GM21390 (cell line): Measurements from ENCODE around the gene OR8H3.
"Not testable (repeated sequence)": the region's sequence is repeated elsewhere in the genome, so short reads cannot be mapped to it uniquely, and the experiment has no call there.

Experiments used
- ATAC-seq: cut with Tn5 transposase; IDR thresholded peaks from one replicate; pipeline ENCODE4 v1.9.1; 2021; ENCODE audit not compliant: unreplicated experiment

Gene OR8H3

GRCh38 chr11:56122073-56122472 is at the start of gene OR8H3:
TSS of gene OR8H3 (plus strand) at chr11:56122373. CDS start at chr11:56122373, 0 bp downstream.
- no peak for ATAC-seq

GRCh38 chr11:56089697-56090096 is 32.5 kb upstream of the OR8H3 start:
- no peak for ATAC-seq

- ATAC-seq: no peak
Observed at GRCh38 chr11:56093008-56093407, 29.2 kb upstream of the OR8H3 start, which contains the start of gene OR8I2. TSS of gene OR8I2 (plus strand) at chr11:56093308. CDS start at chr11:56093308, 0 bp downstream.

GRCh38 chr11:56103210-56103737 is 18.9 kb upstream of the OR8H3 start, which contains the start of gene OR8H2:
TSS of gene OR8H2 (plus strand) at chr11:56103687. CDS start at chr11:56105043, 1,356 bp downstream.
- no peak for ATAC-seq

- ATAC-seq: no peak
Observed at GRCh38 chr11:56140151-56140661, 18.0 kb downstream of the OR8H3 start, which contains the start of gene OR8J3. TSS of gene OR8J3 (minus strand) at chr11:56140201. CDS start at chr11:56137718, 2,483 bp downstream.

GRCh38 chr11:56143681-56144080 is 21.5 kb downstream of the OR8H3 start:
- not testable (repeated sequence) for ATAC-seq

GRCh38 chr11:56151376-56151775 is 29.2 kb downstream of the OR8H3 start:
- no peak for ATAC-seq

GRCh38 chr11:56152333-56152732 is 30.2 kb downstream of the OR8H3 start:
- ATAC-seq: no peak

- ATAC-seq: no peak
Observed at GRCh38 chr11:56160217-56160616, 38.0 kb downstream of the OR8H3 start, which contains the start of gene OR8K5. TSS of gene OR8K5 (minus strand) at chr11:56160317. CDS start at chr11:56160317, 0 bp downstream.

GRCh38 chr11:56163804-56164203 is 41.6 kb downstream of the OR8H3 start:
- ATAC-seq: no peak

GRCh38 chr11:56172256-56172830 is 50.2 kb downstream of the OR8H3 start:
- ATAC-seq: no peak
